ENCODE data around the gene CSNK1G2. TPM values are rescaled to one million over a fixed set of nuclear protein-coding genes. Genes with fewer than 3 reads are reported as not detected.

The CSNK1G2 gene
- total RNA-seq, 2 experiments from 2014 or later, result 114 to 129 TPM

DNA sequence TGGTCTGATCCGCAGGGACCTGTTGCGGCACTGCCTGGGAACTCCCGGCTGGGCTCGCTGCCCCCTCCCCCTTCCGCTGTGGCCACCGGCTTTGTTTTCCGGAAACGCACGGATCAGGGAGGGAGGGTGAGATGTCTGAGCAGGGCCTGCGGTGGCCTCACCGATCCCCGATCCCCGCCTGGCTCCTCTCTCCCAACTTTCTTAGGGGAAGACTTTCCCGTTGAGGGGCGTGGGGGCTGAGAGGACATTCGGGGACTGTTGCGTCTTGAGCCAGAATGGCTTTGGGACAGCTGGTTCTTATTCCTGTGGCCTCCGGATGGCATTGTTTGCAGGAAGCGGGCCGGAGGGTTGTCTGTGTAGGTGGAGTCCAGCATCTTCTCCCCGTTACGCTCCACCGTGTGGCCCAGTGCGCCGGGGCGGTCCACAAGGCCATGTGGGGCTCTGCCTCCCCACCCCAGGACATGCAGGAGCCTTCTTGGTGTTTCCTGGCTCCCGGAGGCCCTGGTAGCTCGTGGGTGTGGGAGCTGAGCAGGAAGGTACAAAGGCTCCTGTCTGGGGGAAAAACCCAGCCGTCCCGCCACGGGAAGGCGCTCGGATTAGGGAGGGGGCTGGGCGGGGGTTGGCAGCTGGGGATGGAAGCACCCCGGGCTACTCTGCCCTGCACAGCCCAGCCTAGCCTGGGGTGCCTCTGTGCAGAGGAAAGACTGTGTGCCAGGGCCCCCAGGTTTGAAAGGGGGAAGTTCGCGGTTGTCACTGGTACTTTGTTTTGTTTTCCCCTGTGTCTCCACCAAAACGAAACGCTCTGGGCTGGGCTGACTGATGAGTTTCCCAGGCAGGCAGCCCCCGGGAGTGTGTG lies 1.3 kb downstream of the CSNK1G2 start:
- no peaks in the 10 kb centered on the region for H3K27me3 Mint-ChIP-seq
- H3K4me1 Mint-ChIP-seq, result peaks cover 35% of the 10 kb centered on the region
- CTCF ChIA-PET, result interaction anchor here (0.9 to 1.7 kb wide), 3 partner anchors 45 to 213 kb away, joined by 3 to 7 read pairs (median 7); no protein-coding TSS in a partner anchor
- H3K9me3 Mint-ChIP-seq (ENCODE audit: low read depth), result no peaks in the 10 kb centered on the region
- peaks cover 2% of the 10 kb centered on the region for H3K36me3 Mint-ChIP-seq
- peak; percentile 47 for ATAC-seq
- H3K4me3 Mint-ChIP-seq, result peak overlapping the region; percentile 95
- peak overlapping the region; percentile 92 for H3K27ac Mint-ChIP-seq
- peak; percentile 89 for DNase-seq

DNA sequence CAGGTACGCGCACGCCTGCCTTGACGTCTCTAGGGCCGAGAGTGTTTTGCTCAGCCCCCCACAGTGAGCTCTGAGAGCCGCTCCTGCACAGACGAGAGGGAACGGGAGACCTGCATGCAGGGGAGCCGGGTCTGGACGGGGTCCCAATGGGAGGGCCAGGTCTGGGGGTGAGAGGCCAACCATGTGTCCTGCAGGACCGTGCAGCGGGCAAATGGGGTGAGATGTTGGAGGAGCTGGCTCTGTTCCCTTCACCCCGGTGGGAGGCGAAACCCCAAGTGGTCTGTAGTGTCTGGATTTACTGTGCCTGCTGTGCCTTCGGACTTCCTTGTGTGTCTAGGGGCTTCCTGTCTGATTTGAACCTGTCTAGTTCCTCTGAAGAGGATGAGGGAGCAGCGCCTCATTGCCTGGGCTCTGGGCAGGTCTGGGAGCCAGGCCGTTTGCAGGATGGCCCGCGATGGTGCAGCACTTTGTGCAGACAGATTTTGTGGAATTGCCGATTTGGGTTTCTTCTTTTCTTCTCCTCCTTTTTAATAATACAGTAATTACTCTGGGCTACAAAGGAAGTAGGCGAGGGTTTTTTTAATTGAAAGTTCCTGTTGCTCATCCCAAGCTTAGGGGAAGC lies 2.1 kb downstream of the CSNK1G2 start:
- peak overlapping the region; percentile 95 for H3K4me3 Mint-ChIP-seq
- DNase-seq (peak; percentile 50), ATAC-seq (no peak)
- H3K4me1 Mint-ChIP-seq, result peaks cover 30% of the 10 kb centered on the region
- no peaks in the 10 kb centered on the region for H3K9me3 Mint-ChIP-seq (ENCODE audit: low read depth)
- H3K27me3 Mint-ChIP-seq, result no peaks in the 10 kb centered on the region
- peak overlapping the region; percentile 92 for H3K27ac Mint-ChIP-seq
- CTCF ChIA-PET, result interaction anchor here (0.6 to 1.7 kb wide), 4 partner anchors 10 to 213 kb away, joined by 3 to 7 read pairs (median 5); no protein-coding TSS in a partner anchor
- peaks cover 2% of the 10 kb centered on the region for H3K36me3 Mint-ChIP-seq

DNA sequence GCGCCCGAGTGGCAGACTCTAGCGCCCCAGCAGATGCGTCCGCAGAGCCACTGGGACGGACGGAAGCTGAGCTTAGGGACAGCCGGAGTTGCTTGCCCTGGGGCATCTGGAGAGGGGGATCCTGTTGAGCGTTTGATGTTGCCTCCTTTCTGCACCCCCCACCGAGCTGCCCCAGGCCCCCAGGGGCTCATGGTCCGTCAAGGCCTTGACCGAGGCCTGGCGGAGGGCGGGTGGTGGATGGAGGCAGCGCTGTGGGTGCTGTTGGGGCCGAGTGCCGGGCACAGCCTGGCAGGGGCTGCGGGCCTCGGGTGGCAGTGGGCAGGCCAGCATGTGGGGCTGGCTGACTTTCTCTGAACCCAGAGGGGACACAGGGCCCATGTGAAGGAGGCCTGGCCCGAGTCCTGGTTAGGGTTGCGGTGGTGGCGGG lies 2.7 kb downstream of the CSNK1G2 start:
- H3K27ac Mint-ChIP-seq, result peak overlapping the region; percentile 92
- peaks cover 31% of the 10 kb centered on the region for H3K4me1 Mint-ChIP-seq
- peaks cover 6% of the 10 kb centered on the region for H3K36me3 Mint-ChIP-seq
- H3K27me3 Mint-ChIP-seq, result no peaks in the 10 kb centered on the region
- no peaks in the 10 kb centered on the region for H3K9me3 Mint-ChIP-seq (ENCODE audit: low read depth)
- CTCF ChIA-PET, result interaction anchor here (0.6 to 1.7 kb wide), 3 partner anchors 10 to 109 kb away, joined by 3 to 7 read pairs (median 3); no protein-coding TSS in a partner anchor
- DNase-seq (no peak), ATAC-seq (no peak)
- H3K4me3 Mint-ChIP-seq, result peak overlapping the region; percentile 95

DNA sequence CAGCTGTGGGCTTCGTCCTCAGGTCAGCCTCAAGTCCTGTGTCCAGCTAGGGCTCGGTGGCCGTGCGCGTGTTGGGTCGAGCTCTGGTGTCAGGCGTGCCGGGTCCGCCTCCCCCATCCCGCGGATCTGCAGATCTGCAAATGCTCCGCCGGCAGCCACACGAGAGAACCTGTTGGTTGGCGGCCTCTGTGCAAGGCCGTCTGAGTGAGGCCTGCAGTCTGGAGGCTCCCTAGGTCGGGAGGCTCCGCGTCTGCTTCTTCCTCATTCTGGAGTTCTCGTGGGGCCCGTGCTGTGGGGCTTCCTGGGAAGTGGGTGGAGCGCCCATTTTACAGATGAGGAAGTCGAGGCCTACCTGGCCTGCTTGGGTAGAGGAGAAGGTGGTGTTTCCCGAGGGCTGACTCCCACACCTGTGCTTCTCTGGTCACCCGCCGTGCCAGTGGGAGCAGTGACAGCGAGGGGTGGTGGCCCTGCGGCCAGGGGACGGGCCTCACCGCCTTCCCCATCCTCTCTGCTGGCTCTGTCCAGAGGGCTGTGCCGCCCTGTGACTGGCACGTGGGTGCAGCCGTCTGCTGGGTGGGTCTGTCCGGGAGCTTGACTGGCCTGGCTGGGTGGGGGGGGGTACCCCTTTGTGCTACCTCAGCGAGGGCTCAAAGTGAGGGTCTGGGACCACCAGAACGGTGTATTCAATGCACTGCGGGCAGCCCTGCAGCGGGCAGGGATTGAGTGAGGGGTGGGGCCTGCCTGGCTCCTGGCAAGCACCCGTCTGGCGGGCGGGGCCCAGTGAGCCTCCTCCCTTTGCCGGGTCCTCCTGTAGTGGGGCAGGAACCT lies 3.3 kb downstream of the CSNK1G2 start:
- no peak for DNase-seq
- Mint-ChIP-seq H3K4me3 (peak overlapping the region; percentile 30), H3K27ac (no peak overlapping the region), H3K36me3 (peaks cover 6% of the 10 kb centered on the region), H3K4me1 (peaks cover 32% of the 10 kb centered on the region), H3K9me3 (ENCODE audit: low read depth) (no peaks in the 10 kb centered on the region), H3K27me3 (no peaks in the 10 kb centered on the region)
- CTCF ChIA-PET, result interaction anchor here (0.6 to 3.0 kb wide), 5 partner anchors 12 to 108 kb away, joined by 3 to 9 read pairs (median 5); no protein-coding TSS in a partner anchor
- no peak for ATAC-seq

DNA sequence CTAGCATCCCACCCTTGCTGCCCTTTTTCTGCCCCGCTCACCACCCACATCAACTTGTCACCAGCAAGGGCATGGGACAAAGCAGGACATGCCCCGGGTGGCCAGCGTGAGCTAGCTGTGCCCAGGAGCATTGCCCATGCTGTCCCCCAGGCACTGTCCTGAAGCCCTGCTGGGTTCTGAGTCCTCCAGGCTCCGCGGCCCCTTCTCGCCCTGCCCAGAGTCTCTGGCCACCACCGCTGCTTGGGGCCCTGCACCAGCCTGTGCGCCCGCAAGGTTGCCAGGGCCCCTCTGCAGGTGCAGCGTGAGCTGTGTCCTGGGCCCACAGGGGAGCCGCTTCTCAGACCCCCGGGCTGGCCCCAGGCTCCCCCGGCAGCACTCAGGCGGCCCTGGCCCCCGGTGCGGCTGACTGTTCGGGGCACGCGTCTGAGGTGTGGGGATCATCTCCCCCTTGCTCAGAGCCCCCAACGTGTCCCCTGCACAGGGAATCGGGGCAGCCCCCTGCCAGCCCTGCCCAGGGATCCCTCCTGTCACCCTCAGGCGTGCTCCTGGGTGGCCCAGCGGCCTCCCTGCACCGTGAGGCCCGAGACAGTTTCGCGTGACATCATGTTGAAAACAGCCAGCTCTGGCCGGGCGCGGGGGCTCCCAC lies 4.1 kb downstream of the CSNK1G2 start:
- peaks cover 25% of the 10 kb centered on the region for H3K4me1 Mint-ChIP-seq
- DNase-seq (no peak), ATAC-seq (no peak)
- H3K4me3 Mint-ChIP-seq, result no peak overlapping the region
- H3K36me3 Mint-ChIP-seq, result peaks cover 6% of the 10 kb centered on the region
- peak overlapping the region; percentile 40 for H3K27ac Mint-ChIP-seq
- CTCF ChIA-PET, result interaction anchor here (1.1 to 3.0 kb wide), 10 partner anchors 9 to 108 kb away, joined by 3 to 9 read pairs (median 4); no protein-coding TSS in a partner anchor
- no peaks in the 10 kb centered on the region for H3K27me3 Mint-ChIP-seq
- H3K9me3 Mint-ChIP-seq (ENCODE audit: low read depth), result no peaks in the 10 kb centered on the region

DNA sequence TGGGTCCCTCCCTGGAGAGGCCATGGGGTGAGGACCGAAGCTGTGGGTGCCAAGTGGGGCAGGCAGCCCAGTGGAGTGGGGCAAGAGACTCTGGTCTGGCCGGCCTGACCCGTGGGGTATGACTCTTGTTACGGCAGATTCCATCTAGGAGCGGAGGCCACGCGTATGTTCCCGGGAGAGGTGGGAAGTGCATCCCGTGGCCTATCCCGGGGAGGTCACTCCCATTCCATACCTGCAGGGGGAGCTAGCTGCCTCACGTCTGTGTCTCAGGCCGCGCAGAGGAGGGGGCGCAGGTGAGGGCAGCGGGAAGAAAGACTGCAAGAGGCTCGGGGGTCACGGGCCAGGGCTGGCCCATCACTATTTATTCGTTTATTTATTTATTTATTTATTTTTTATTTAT lies 4.9 kb downstream of the CSNK1G2 start:
- no peak overlapping the region for H3K27ac Mint-ChIP-seq
- no peaks in the 10 kb centered on the region for H3K27me3 Mint-ChIP-seq
- H3K4me3 Mint-ChIP-seq, result no peak overlapping the region
- H3K36me3 Mint-ChIP-seq, result peaks cover 8% of the 10 kb centered on the region
- H3K4me1 Mint-ChIP-seq, result peaks cover 23% of the 10 kb centered on the region
- H3K9me3 Mint-ChIP-seq (ENCODE audit: low read depth), result no peaks in the 10 kb centered on the region
- CTCF ChIA-PET, result interaction anchor here (0.6 to 3.0 kb wide), 16 partner anchors 9 to 543 kb away, joined by 3 to 9 read pairs (median 4); no protein-coding TSS in a partner anchor
- DNase-seq (no peak), ATAC-seq (no peak)

DNA sequence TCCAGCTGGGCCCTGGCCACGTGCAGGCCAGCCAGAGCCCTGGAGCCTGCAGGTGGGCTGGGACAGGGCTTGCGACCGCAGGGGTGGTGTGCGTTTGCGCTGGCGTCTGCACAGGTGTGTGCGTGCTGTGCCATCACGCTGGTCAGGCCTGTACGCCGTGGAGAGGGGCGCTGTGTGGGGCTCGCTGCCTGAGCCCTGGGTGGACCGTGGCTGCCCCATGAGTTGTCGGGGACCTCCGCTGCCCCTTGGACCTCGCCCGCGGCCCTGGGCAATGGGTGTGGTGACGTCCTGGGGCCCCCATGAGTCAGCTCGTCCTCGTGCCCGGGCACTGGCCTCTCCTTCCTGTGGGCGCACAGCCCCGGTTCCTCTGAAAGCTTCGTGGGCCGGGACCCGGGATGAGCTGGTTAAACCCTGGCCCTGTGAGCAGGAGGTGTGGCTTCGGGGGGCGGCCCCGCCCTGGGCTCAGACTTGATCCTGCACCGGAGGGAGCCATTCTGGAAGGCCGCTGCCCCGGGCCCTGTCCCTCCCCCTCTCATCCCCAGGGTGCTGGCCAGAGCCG lies 6.8 kb downstream of the CSNK1G2 start:
- Mint-ChIP-seq H3K9me3 (ENCODE audit: low read depth) (no peaks in the 10 kb centered on the region), H3K27ac (no peak overlapping the region), H3K36me3 (peaks cover 16% of the 10 kb centered on the region), H3K4me1 (peaks cover 23% of the 10 kb centered on the region), H3K27me3 (no peaks in the 10 kb centered on the region), H3K4me3 (no peak overlapping the region)
- no peak for DNase-seq
- ATAC-seq, result no peak
- CTCF ChIA-PET, result no interaction called here

DNA sequence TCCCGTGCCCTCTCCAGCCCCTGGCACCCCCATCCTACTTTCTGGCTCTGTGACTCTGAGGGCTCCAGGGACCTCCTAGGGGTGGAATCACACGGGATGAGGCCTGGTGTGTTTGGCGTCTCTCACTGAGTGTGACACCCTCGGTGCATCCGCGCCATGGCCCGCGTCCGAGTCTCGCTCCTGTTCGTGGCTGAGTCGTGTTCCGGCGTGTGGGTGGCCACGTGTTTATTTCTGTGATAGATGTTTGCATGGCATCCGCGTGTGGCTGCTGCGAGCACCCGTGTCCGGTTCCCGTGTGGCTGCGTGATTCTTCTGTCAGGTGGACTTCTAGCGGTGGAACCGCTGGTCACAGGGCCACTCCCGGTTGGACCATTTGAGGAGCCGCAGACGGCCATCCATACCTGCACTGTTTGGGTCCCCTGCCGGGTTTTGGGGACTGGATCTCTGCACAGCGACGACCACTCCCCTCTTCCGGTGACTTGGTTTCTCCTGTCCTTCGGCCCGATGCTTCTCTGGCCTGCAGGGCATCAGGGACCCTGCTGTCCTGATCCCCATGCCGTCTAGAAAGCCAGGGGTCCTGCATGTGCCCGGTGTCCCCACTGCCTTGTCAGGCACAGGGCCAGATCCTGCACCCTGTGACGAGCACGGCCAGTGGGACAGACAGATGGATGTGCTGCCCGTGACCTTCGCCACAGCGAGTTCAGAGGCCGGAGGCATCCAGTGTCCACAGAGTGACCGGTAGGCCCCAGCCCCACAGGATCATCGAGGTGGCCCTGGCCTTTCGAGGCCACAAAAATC lies 8.5 kb downstream of the CSNK1G2 start:
- H3K4me1 Mint-ChIP-seq, result peaks cover 11% of the 10 kb centered on the region
- CTCF ChIA-PET, result no interaction called here
- no peak for DNase-seq
- no peak for ATAC-seq
- no peaks in the 10 kb centered on the region for H3K27me3 Mint-ChIP-seq
- H3K27ac Mint-ChIP-seq, result no peak overlapping the region
- no peaks in the 10 kb centered on the region for H3K9me3 Mint-ChIP-seq (ENCODE audit: low read depth)
- H3K36me3 Mint-ChIP-seq, result peaks cover 16% of the 10 kb centered on the region
- H3K4me3 Mint-ChIP-seq, result no peak overlapping the region

DNA sequence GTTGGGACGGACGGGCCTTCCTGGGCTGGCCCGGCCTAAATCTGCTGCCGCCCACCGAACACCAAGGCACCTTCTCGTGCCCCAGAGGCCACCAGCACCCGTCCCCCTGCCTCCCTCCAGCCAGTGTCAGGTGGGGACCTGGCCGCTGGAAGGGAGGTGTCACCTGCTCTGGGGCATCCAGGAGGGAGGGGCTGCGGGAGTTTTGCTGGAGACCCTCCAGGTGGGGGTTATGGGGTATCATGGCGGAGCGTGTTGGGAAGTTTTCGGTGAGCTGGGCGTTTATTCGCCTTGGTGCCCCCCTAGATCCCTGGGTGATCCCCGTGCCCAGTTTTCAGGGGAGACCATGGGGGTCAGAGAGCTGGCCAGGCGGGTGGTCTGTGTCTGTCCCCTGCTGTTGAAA lies 9.7 kb downstream of the CSNK1G2 start:
- no peak overlapping the region for H3K4me3 Mint-ChIP-seq
- peaks cover 16% of the 10 kb centered on the region for H3K36me3 Mint-ChIP-seq
- H3K9me3 Mint-ChIP-seq (ENCODE audit: low read depth), result no peaks in the 10 kb centered on the region
- CTCF ChIA-PET, result no interaction called here
- H3K27ac Mint-ChIP-seq, result no peak overlapping the region
- no peaks in the 10 kb centered on the region for H3K27me3 Mint-ChIP-seq
- DNase-seq (no peak), ATAC-seq (no peak)
- H3K4me1 Mint-ChIP-seq, result peaks cover 11% of the 10 kb centered on the region

DNA sequence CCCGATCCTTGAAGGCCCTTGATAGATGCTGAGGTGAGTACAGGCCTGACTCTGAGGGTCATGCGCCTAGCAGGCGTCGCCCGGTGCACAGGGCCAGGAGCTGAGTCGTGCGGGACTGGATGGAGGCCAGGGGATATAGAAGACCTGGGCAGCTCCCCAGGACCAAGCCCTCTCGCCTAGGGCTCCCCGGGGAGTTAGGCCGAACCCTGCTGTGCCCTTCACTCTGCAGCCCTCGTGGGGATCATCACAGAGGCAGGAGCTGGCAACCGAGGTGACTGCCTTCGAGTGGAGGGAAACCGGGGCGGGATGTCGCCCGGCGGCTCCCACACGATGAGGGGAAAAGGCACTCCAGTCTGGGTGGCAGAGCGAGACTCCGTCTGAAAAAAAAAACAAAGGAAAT lies 11.7 kb downstream of the CSNK1G2 start:
- CTCF ChIA-PET, result interaction anchor here (1.5 kb wide), 1 partner anchor 127 kb away, joined by 7 read pairs; no protein-coding TSS in a partner anchor
- no peaks in the 10 kb centered on the region for H3K9me3 Mint-ChIP-seq (ENCODE audit: low read depth)
- peaks cover 14% of the 10 kb centered on the region for H3K36me3 Mint-ChIP-seq
- no peak overlapping the region for H3K4me3 Mint-ChIP-seq
- ATAC-seq (no peak), DNase-seq (no peak)
- H3K4me1 Mint-ChIP-seq, result peaks cover 7% of the 10 kb centered on the region
- no peaks in the 10 kb centered on the region for H3K27me3 Mint-ChIP-seq
- H3K27ac Mint-ChIP-seq, result no peak overlapping the region

DNA sequence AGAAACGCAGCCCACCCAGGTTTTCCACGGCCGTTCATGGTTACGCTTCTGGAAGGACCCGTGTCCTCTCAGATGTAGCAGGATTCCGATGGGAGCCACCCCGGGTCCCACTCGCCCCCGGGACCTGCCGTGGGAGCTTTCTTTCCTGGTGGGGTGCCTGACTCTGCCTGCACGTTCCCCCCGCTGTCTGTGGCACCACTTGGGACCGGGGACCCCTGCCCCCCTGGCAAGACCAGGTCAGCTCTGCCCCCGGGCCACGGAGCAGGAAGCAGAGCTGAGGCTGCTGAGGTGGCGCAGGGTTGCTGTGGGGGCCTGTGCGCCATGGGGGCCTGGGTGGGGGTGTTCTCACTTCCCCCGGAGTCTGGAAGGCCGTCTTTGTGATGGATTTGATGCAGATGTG lies 12.1 kb downstream of the CSNK1G2 start:
- H3K9me3 Mint-ChIP-seq (ENCODE audit: low read depth), result no peaks in the 10 kb centered on the region
- no peak overlapping the region for H3K27ac Mint-ChIP-seq
- DNase-seq, result no peak
- no peak overlapping the region for H3K4me3 Mint-ChIP-seq
- no peaks in the 10 kb centered on the region for H3K27me3 Mint-ChIP-seq
- CTCF ChIA-PET, result interaction anchor here (1.1 to 1.5 kb wide), 2 partner anchors 10 to 127 kb away, joined by 3 to 7 read pairs; no protein-coding TSS in a partner anchor
- no peak for ATAC-seq
- H3K4me1 Mint-ChIP-seq, result peaks cover 7% of the 10 kb centered on the region
- peaks cover 14% of the 10 kb centered on the region for H3K36me3 Mint-ChIP-seq
